Esophagus muscularis mucosa (tissue), 4 donors: ENCODE measurements around the gene RNASE8. TPM values are rescaled to one million over a fixed set of nuclear protein-coding genes. Genes with fewer than 3 reads are reported as not detected.
"Not testable (repeated sequence)": the region's sequence is repeated elsewhere in the genome, so short reads cannot be mapped to it uniquely, and the experiment has no call there.

Experiments used
- DNase-seq: peaks from one replicate; pipeline ENCODE4 v3.0.0-alpha.2; 2017; ENCODE audit errors: extremely low spot score
- H3K27ac ChIP-seq, 4 donors: fragments of 200-600 bp; sonication (generic); replicated peaks in 1 of 4; 1 replicate in 3 of 4; 2 replicates in 1 of 4; pipeline ENCODE4 v1.5.1; 2016 to 2019; ENCODE audit warnings: mild to moderate bottlenecking in 1 of 4
- H3K27me3 ChIP-seq, 4 donors: fragments of 200-600 bp; sonication (generic); one replicate each; pipeline versions ENCODE4 v1.5.1 to v1.6.0; 2016 to 2019
- H3K36me3 ChIP-seq, 4 donors: fragments of 200-600 bp; sonication (generic); one replicate each; pipeline ENCODE4 v1.5.1; 2016 to 2019
- H3K4me1 ChIP-seq, 4 donors: fragments of 200-600 bp; sonication (generic); one replicate each; pipeline ENCODE4 v1.5.1; 2016 to 2019
- H3K4me3 ChIP-seq, 4 donors: fragments of 200-600 bp; sonication (generic); 1 replicate in 2 of 4; 2 replicates in 2 of 4; pipeline ENCODE4 v1.5.1; 2016 to 2019; ENCODE audit warnings: mild to moderate bottlenecking in 4 of 4, moderate library complexity in 1 of 4
- H3K9me3 ChIP-seq, 4 donors: fragments of 200-600 bp; sonication (generic); 1 replicate in 3 of 4; 2 replicates in 1 of 4; pipeline ENCODE4 v1.5.1; 2016 to 2019
- EP300 ChIP-seq: sonication (generic); formaldehyde crosslinking; IDR thresholded peaks from one replicate; pipeline ENCODE4 v1.6.1; 2017; ENCODE audit warnings: antibody characterized with exemption
- POLR2A ChIP-seq: fragments of 450-650 bp; IDR thresholded peaks from one replicate; pipeline ENCODE4 v1.6.1; 2017; ENCODE audit warnings: antibody characterized with exemption, moderate library complexity, mild to moderate bottlenecking, low read depth
- POLR2AphosphoS5 ChIP-seq, 2 donors: sonication (generic); formaldehyde crosslinking; IDR thresholded peaks; one replicate each; pipeline ENCODE4 v1.6.1; 2017; ENCODE audit warnings: antibody characterized with exemption in 2 of 2
- WGBS: methylation state at CpG from one replicate; pipeline ENCODE4 v1.1.5; 2018; 5-methylcytosine and 5-hydroxymethylcytosine counted together
- intact Hi-C: fragments of 100-400 bp; cut with DNase I; formaldehyde crosslinking; loops from one replicate; pipeline ENCODE4 v1.15.1; 2023
- total RNA-seq, 4 donors: library from RNA; depleted of rRNA; stranded (reverse); fragments of >200 nt; gene quantifications; one replicate each; pipeline versions ENCODE4 v1.1.0 to v1.2.1, GENCODE V29; 2016
- TF ChIP-seq, protein P1 (sequence below), 3 experiments: fragments of 200-600 bp in 2 of 3; fragments of 450-650 bp in 1 of 3; sonication (generic) in 2 of 3; IDR thresholded peaks; one replicate each; pipeline ENCODE4 v1.5.1; 2017 to 2019; ENCODE audit warnings: antibody characterized with exemption in 3 of 3, mild to moderate bottlenecking in 2 of 3, moderate library complexity in 1 of 3

Gene RNASE8
- total RNA-seq = not detected

- Histone ChIP-seq H3K4me3 (no peak within 1 kb of the TSS), H3K27me3 (no peaks in the 10 kb centered on the region), H3K36me3 (no peaks in the 10 kb centered on the region), H3K27ac (no peak within 1 kb of the TSS), H3K4me1 (peaks cover 0 to 3% (median 1%) of the 10 kb centered on the region in 4 donors), H3K9me3 (no peaks in the 10 kb centered on the region)
- TF ChIP-seq, protein P1, sequence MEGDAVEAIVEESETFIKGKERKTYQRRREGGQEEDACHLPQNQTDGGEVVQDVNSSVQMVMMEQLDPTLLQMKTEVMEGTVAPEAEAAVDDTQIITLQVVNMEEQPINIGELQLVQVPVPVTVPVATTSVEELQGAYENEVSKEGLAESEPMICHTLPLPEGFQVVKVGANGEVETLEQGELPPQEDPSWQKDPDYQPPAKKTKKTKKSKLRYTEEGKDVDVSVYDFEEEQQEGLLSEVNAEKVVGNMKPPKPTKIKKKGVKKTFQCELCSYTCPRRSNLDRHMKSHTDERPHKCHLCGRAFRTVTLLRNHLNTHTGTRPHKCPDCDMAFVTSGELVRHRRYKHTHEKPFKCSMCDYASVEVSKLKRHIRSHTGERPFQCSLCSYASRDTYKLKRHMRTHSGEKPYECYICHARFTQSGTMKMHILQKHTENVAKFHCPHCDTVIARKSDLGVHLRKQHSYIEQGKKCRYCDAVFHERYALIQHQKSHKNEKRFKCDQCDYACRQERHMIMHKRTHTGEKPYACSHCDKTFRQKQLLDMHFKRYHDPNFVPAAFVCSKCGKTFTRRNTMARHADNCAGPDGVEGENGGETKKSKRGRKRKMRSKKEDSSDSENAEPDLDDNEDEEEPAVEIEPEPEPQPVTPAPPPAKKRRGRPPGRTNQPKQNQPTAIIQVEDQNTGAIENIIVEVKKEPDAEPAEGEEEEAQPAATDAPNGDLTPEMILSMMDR (IDR thresholded peaks at IDR 0.05) = no peak
- TF ChIP-seq POLR2A = no peak
- 68% methylated on average over 8 of the region's 8 CpGs for WGBS
- intact Hi-C loops = no loop called here
- DNase-seq = no peak
Observed at GRCh38 chr14:21057803-21058675, at the start of gene RNASE8. Gene RNASE8 (plus strand): TSS chr14:21057822. CDS start chr14:21057893, 71 bp downstream.

GRCh38 chr14:21009721-21010120 is 47.9 kb upstream of the RNASE8 start:
- H3K27ac ChIP-seq, intact Hi-C loops: not testable (repeated sequence)
- 90% methylated on average over 3 of the region's 3 CpGs for WGBS

GRCh38 chr14:21011136-21011535 is 46.5 kb upstream of the RNASE8 start:
- DNase-seq = no peak

More at GRCh38 chr14:21009721-21010120, 47.9 kb upstream of the RNASE8 start:
- H3K4me1 ChIP-seq, H3K9me3 ChIP-seq, H3K4me3 ChIP-seq, DNase-seq, H3K36me3 ChIP-seq, H3K27me3 ChIP-seq: not testable (repeated sequence)

DNA sequence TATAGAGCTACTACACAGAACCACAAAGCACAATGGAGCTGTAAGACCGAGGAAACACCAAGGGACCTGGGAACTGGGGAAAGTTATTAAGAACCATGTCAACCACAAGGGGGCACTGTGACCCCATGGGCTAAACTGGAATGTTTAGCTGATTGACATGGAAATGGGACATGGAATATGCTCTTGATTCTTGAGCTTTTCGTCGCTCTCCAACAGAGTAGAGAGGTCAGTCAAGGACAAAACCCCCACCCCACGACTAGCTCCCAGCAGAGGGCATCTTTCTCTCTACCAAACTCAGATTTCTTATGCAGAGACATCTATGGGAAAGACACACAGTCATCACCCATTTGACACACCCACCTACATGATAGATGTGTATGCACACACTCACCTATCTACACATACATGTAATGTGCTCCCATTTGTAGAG is 42.8 kb upstream of the RNASE8 start:
- peak; percentile 95 for DNase-seq
- 2% methylated on average over 4 of the region's 4 CpGs for WGBS
- H3K4me1 ChIP-seq = peaks cover 0 to 28% (median 15%) of the 10 kb centered on the region in 4 donors
- peaks cover 14 to 39% (median 35%) of the 10 kb centered on the region in 4 donors for H3K36me3 ChIP-seq
- no peak overlapping the region for H3K4me3 ChIP-seq
- peak overlapping the region in 1 of 4 donors; percentile 15 for H3K27ac ChIP-seq
- no peak for TF ChIP-seq POLR2A
- peak; percentile 70 to 71 for TF ChIP-seq POLR2AphosphoS5 (IDR thresholded peaks at IDR 0.05)
- TF ChIP-seq, protein P1 (IDR thresholded peaks at IDR 0.05) = peak; percentile 90 to 92 (median 91)
- TF ChIP-seq EP300 = no peak
- no peaks in the 10 kb centered on the region for H3K9me3 ChIP-seq
- intact Hi-C loops = loop anchor here (1.0 to 5.0 kb wide), 2 partner anchors 26 to 78 kb away; no protein-coding TSS in a partner anchor
- no peaks in the 10 kb centered on the region for H3K27me3 ChIP-seq

More at GRCh38 chr14:21011136-21011535, 46.5 kb upstream of the RNASE8 start:
- Histone ChIP-seq H3K27me3 (no peaks in the 10 kb centered on the region), H3K4me3 (no peak overlapping the region), H3K27ac (no peak overlapping the region), H3K9me3 (no peaks in the 10 kb centered on the region), H3K36me3 (peaks cover 0 to 3% (median 0%) of the 10 kb centered on the region in 4 donors), H3K4me1 (peaks cover 0 to 8% (median 6%) of the 10 kb centered on the region in 4 donors)
- intact Hi-C loops = no loop called here
- 89% methylated on average over 1 of the region's 1 CpG for WGBS
- TF ChIP-seq EP300 = no peak

GRCh38 chr14:21015312-21015711 is 42.3 kb upstream of the RNASE8 start:
- H3K36me3 ChIP-seq = peaks cover 19 to 44% (median 41%) of the 10 kb centered on the region in 4 donors
- DNase-seq = no peak
- no peaks in the 10 kb centered on the region for H3K27me3 ChIP-seq
- no peak overlapping the region for H3K4me3 ChIP-seq
- H3K9me3 ChIP-seq = no peaks in the 10 kb centered on the region
- TF ChIP-seq EP300 (no peak), POLR2AphosphoS5 (IDR thresholded peaks at IDR 0.05) (no peak), POLR2A (no peak)
- TF ChIP-seq, protein P1 (IDR thresholded peaks at IDR 0.05) = no peak
- 72% methylated on average over 6 of the region's 6 CpGs for WGBS
- peaks cover 0 to 33% (median 15%) of the 10 kb centered on the region in 4 donors for H3K4me1 ChIP-seq
- H3K27ac ChIP-seq = peak overlapping the region in 1 of 4 donors; percentile 15
- intact Hi-C loops = loop anchor here (5.0 kb wide), 1 partner anchor 77 kb away; no protein-coding TSS in a partner anchor
